SK-N-SH treated with all-trans-retinoic acid at 6 μM for 48 hours (cell line): ENCODE data around the gene TRABD2B.

Experiments used
- ATAC-seq: fragments of 200-7000 bp; cut with Tn5 transposase; 3 replicates; pipeline ENCODE4 v1.9.1; 2020; ENCODE audit warnings: mild to moderate bottlenecking, moderate library complexity
- ARNTL ChIP-seq: fragments of 450-650 bp; formaldehyde crosslinking; IDR thresholded peaks from 2 replicates; pipeline ENCODE4 v1.5.0; 2020; ENCODE audit warnings: low read depth, mild to moderate bottlenecking, moderate library complexity, borderline replicate concordance
- BACH2 ChIP-seq: fragments of 250-450 bp; sonication (Bioruptor Pico); IDR thresholded peaks from 2 replicates; pipeline ENCODE4 v1.9.0; 2021; ENCODE audit warnings: mild to moderate bottlenecking, borderline replicate concordance
- CSDC2 ChIP-seq: fragments of 250-450 bp; sonication (Bioruptor Pico); IDR thresholded peaks from 2 replicates; pipeline ENCODE4 v1.5.0; 2020; ENCODE audit warnings: mild to moderate bottlenecking, moderate library complexity
- GLIS3 ChIP-seq: fragments of 250-450 bp; sonication (Bioruptor Pico); IDR thresholded peaks from 2 replicates; pipeline ENCODE4 v1.5.0; 2020; ENCODE audit warnings: mild to moderate bottlenecking, moderate library complexity
- ISL1 ChIP-seq: fragments of 250-450 bp; sonication (Bioruptor Pico); IDR thresholded peaks from 2 replicates; pipeline ENCODE4 v2.1.2; 2022; ENCODE audit warnings: mild to moderate bottlenecking, moderate library complexity
- OSR1 ChIP-seq: fragments of 250-450 bp; sonication (Bioruptor Pico); IDR thresholded peaks from 2 replicates; pipeline ENCODE4 v1.8.0; 2022; ENCODE audit warnings: moderate library complexity, mild to moderate bottlenecking, inconsistent platforms
- PPARA ChIP-seq: fragments of 250-450 bp; sonication (Bioruptor Pico); IDR thresholded peaks from 2 replicates; pipeline ENCODE4 v1.5.0; 2020; ENCODE audit warnings: mild to moderate bottlenecking, borderline replicate concordance
- RARB ChIP-seq: fragments of 250-450 bp; sonication (Bioruptor Pico); IDR thresholded peaks from 2 replicates; pipeline ENCODE4 v1.8.0; 2021; ENCODE audit warnings: mild to moderate bottlenecking, moderate library complexity
- SNAI2 ChIP-seq: fragments of 250-450 bp; sonication (Bioruptor Pico); IDR thresholded peaks from 2 replicates; pipeline ENCODE4 v1.5.0; 2020; ENCODE audit warnings: mild to moderate bottlenecking, moderate library complexity
- TCF4 ChIP-seq: fragments of 250-450 bp; sonication (Bioruptor Pico); IDR thresholded peaks from 2 replicates; pipeline ENCODE4 v1.8.0; 2021; ENCODE audit warnings: mild to moderate bottlenecking, moderate library complexity, borderline replicate concordance
- ZC3H10 ChIP-seq: fragments of 250-450 bp; sonication (Bioruptor Pico); IDR thresholded peaks from 2 replicates; pipeline ENCODE4 v1.5.1; 2021; ENCODE audit warnings: mild to moderate bottlenecking, moderate library complexity
- ZFP3 ChIP-seq: fragments of 250-450 bp; sonication (Bioruptor Pico); IDR thresholded peaks from 2 replicates; pipeline ENCODE4 v1.5.0; 2020; ENCODE audit warnings: mild to moderate bottlenecking, moderate library complexity
- ZFP30 ChIP-seq: fragments of 450-650 bp; formaldehyde crosslinking; IDR thresholded peaks from 2 replicates; pipeline ENCODE4 v1.5.0; 2022; ENCODE audit warnings: mild to moderate bottlenecking, moderate library complexity
- ZNF565 ChIP-seq: fragments of 450-650 bp; formaldehyde crosslinking; conservative IDR thresholded peaks from 2 replicates; pipeline ENCODE4 v1.5.0; 2020; ENCODE audit warnings: low read depth, mild to moderate bottlenecking, moderate library complexity
- ZNF70 ChIP-seq: fragments of 450-650 bp; formaldehyde crosslinking; IDR thresholded peaks from 2 replicates; pipeline ENCODE4 v1.5.0; 2020; ENCODE audit warnings: mild to moderate bottlenecking, moderate library complexity
- ZNF8 ChIP-seq: fragments of 450-650 bp; formaldehyde crosslinking; IDR thresholded peaks from 2 replicates; pipeline ENCODE4 v1.5.0; 2020; ENCODE audit warnings: mild to moderate bottlenecking, moderate library complexity
- TF ChIP-seq, protein P1 (sequence below): fragments of 250-450 bp; sonication (Bioruptor Pico); IDR thresholded peaks from 2 replicates; pipeline ENCODE4 v1.8.0; 2021; ENCODE audit warnings: low read depth, mild to moderate bottlenecking, moderate library complexity, borderline replicate concordance
- TF ChIP-seq, protein P2 (sequence below): fragments of 250-450 bp; sonication (Bioruptor Pico); IDR thresholded peaks from 2 replicates; pipeline ENCODE4 v1.5.1; 2021; ENCODE audit warnings: mild to moderate bottlenecking, moderate library complexity
- TF ChIP-seq, protein P3 (sequence below): fragments of 250-450 bp; sonication (Bioruptor Pico); IDR thresholded peaks from 2 replicates; pipeline ENCODE4 v1.5.1; 2020; ENCODE audit warnings: low read depth, mild to moderate bottlenecking, moderate library complexity
- TF ChIP-seq, protein P4 (sequence below): fragments of 250-450 bp; sonication (Bioruptor Pico); IDR thresholded peaks from 2 replicates; pipeline ENCODE4 v1.5.0; 2020; ENCODE audit warnings: mild to moderate bottlenecking, moderate library complexity

The TRABD2B gene

DNA sequence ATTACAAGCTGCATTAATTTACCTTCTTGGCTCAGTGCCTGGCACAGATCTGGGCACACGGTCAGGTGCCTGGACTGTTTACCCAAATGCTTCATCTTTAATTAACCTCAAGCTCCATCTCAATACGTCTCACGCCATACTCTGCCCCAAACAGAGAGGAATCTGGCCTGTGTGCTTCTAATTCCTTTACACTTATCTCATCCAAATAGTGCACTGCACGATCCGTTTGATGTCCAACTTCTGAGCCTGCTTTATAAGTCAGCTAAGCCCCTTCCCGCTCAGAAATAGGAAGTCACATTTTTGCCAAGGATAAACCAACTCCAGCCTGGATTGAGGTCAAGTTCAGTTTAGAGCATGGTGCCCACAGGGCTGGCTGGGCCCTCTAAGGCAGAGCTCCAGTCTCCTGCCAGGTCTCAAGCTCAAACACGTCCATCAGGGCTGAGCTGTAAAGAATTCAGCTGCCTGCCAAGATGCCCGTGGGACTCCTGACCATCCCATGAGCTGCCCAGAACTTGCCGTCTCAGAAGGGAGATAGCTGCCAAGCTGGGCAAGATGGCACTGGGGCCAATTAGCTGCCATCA, 233.5 kb downstream of the TRABD2B start:
- TF ChIP-seq ZC3H10 (CRISPR knock-in tag) (no peak), ARNTL (CRISPR knock-in tag) (no peak), RARB (no peak), ISL1 (CRISPR knock-in tag) (no peak), OSR1 (CRISPR knock-in tag) (no peak), SNAI2 (no peak), PPARA (no peak), ZNF565 (CRISPR knock-in tag) (no peak), ZNF70 (CRISPR knock-in tag) (no peak), ZFP3 (CRISPR knock-in tag) (no peak), ZNF8 (CRISPR knock-in tag) (no peak), ZFP30 (CRISPR knock-in tag) (no peak), BACH2 (no peak), CSDC2 (no peak), GLIS3 (CRISPR knock-in tag) (no peak)
- TF ChIP-seq, protein P1, sequence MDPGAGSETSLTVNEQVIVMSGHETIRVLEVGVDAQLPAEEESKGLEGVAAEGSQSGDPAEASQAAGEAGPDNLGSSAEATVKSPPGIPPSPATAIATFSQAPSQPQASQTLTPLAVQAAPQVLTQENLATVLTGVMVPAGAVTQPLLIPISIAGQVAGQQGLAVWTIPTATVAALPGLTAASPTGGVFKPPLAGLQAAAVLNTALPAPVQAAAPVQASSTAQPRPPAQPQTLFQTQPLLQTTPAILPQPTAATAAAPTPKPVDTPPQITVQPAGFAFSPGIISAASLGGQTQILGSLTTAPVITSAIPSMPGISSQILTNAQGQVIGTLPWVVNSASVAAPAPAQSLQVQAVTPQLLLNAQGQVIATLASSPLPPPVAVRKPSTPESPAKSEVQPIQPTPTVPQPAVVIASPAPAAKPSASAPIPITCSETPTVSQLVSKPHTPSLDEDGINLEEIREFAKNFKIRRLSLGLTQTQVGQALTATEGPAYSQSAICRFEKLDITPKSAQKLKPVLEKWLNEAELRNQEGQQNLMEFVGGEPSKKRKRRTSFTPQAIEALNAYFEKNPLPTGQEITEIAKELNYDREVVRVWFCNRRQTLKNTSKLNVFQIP (CRISPR knock-in tag): no peak
- TF ChIP-seq, protein P2, sequence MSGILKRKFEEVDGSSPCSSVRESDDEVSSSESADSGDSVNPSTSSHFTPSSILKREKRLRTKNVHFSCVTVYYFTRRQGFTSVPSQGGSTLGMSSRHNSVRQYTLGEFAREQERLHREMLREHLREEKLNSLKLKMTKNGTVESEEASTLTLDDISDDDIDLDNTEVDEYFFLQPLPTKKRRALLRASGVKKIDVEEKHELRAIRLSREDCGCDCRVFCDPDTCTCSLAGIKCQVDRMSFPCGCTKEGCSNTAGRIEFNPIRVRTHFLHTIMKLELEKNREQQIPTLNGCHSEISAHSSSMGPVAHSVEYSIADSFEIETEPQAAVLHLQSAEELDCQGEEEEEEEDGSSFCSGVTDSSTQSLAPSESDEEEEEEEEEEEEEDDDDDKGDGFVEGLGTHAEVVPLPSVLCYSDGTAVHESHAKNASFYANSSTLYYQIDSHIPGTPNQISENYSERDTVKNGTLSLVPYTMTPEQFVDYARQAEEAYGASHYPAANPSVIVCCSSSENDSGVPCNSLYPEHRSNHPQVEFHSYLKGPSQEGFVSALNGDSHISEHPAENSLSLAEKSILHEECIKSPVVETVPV (CRISPR knock-in tag): no peak
- TF ChIP-seq, protein P3, sequence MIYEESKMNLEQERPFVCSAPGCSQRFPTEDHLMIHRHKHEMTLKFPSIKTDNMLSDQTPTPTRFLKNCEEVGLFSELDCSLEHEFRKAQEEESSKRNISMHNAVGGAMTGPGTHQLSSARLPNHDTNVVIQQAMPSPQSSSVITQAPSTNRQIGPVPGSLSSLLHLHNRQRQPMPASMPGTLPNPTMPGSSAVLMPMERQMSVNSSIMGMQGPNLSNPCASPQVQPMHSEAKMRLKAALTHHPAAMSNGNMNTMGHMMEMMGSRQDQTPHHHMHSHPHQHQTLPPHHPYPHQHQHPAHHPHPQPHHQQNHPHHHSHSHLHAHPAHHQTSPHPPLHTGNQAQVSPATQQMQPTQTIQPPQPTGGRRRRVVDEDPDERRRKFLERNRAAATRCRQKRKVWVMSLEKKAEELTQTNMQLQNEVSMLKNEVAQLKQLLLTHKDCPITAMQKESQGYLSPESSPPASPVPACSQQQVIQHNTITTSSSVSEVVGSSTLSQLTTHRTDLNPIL (CRISPR knock-in tag): no peak
- TF ChIP-seq, protein P4, sequence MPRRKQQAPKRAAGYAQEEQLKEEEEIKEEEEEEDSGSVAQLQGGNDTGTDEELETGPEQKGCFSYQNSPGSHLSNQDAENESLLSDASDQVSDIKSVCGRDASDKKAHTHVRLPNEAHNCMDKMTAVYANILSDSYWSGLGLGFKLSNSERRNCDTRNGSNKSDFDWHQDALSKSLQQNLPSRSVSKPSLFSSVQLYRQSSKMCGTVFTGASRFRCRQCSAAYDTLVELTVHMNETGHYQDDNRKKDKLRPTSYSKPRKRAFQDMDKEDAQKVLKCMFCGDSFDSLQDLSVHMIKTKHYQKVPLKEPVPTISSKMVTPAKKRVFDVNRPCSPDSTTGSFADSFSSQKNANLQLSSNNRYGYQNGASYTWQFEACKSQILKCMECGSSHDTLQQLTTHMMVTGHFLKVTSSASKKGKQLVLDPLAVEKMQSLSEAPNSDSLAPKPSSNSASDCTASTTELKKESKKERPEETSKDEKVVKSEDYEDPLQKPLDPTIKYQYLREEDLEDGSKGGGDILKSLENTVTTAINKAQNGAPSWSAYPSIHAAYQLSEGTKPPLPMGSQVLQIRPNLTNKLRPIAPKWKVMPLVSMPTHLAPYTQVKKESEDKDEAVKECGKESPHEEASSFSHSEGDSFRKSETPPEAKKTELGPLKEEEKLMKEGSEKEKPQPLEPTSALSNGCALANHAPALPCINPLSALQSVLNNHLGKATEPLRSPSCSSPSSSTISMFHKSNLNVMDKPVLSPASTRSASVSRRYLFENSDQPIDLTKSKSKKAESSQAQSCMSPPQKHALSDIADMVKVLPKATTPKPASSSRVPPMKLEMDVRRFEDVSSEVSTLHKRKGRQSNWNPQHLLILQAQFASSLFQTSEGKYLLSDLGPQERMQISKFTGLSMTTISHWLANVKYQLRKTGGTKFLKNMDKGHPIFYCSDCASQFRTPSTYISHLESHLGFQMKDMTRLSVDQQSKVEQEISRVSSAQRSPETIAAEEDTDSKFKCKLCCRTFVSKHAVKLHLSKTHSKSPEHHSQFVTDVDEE: no peak
- no peak for ATAC-seq

DNA sequence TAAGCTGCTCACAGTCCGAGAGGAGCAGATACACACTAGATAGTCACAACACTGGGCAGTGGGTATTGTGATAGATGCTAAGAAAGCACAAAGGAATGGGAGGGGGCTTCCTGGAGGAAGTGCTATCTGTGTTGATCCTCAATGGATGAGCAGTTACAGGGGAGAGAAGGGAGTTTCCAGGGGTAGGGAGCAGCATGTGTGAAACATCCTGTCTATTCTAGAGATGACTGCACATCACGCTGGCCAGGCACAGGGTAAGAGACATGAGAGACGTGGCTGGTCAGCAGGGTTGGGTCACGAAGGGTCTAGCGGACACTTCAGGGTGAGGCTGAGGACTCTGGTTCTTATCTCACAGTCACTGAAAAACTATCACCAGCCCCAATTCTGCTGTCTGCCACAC, 235.2 kb downstream of the TRABD2B start:
- no peak for ATAC-seq
- TF ChIP-seq ZFP30 (CRISPR knock-in tag): no peak
- TF ChIP-seq, all 23 proteins: peak for 0

DNA sequence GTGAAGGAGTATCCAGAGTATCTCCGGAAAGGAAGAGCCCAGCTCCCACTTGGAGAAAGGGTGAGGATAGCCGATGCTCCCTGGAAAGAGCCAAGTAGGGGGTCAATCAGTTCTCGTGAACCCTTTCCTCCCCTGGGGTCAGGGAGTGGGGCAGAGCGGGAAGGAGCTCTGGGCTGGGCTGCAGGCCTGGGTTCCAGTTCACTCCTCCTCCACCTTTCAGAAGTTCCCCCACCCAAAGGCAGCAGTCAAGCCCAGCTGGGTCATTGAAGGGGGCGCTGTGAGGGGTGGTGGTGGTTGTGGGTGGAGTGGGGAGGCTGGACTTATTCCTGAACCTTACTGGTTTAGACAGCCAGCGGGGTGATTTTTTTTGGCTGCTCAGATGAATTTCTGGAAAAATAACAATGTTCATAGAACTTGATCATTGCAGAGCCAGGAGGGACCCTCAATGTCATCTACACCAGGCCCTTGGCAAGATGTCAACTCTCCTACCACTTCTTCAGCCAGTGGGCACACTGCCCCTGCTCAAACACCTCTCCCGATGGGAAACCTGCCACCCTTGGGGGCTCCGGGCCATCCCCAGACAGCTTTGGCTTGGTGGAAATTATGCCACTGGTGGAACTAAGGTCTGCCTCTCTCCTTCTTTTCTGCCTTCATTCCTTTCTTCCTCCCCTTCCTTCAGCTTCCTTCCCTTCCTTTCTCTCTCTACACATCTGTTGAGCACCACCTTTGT, 235.8 kb downstream of the TRABD2B start:
- no peak for ATAC-seq
- TF ChIP-seq, protein P2 (CRISPR knock-in tag): no peak
- TF ChIP-seq RARB (no peak), BACH2 (no peak), CSDC2 (no peak), OSR1 (CRISPR knock-in tag) (no peak), ZNF565 (CRISPR knock-in tag) (no peak), ZFP3 (CRISPR knock-in tag) (no peak), TCF4 (no peak), SNAI2 (no peak)
- TF ChIP-seq, protein P1 (CRISPR knock-in tag): no peak
